ENCODE data around the gene IWS1.

The IWS1 gene

DNA sequence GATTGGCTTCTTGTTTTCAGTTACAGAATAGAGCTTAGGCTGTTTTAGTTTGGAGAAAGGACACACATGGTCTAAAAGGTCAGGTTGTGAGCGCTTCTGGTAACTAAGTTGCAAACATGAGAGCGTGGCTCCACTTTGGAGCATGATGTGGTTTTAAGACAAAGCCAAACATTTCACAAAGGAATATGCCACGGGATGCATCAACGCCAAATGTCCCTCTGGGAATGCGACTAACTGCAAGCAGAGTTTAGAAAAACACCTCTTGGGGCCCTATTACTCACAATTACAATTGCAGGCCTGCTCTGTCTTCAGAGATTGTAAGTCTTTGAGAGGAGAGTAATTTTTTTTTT is 34.6 kb upstream of the IWS1 start:
- no peak overlapping the region for H2AFZ ChIP-seq (ENCODE audit: low read depth, low read length, severe bottlenecking)
- no peak overlapping the region for H3K9ac ChIP-seq (ENCODE audit: low read length)

GRCh38 chr2:127560201-127560930 is 34.1 kb upstream of the IWS1 start:
- no peaks in the 10 kb centered on the region for H3K36me3 ChIP-seq (ENCODE audit: low read length)
- H3K79me2 ChIP-seq (ENCODE audit: insufficient read depth, low read length), result no peaks in the 10 kb centered on the region
- no peaks in the 10 kb centered on the region for H4K20me1 ChIP-seq (ENCODE audit: low read depth, low read length)
- H3K9me3 ChIP-seq (ENCODE audit: insufficient read depth, low read length), result no peaks in the 10 kb centered on the region
- no peak overlapping the region for H2AFZ ChIP-seq (ENCODE audit: low read depth, low read length, severe bottlenecking)
- H3F3A ChIP-seq (ENCODE audit: insufficient read depth), result no peaks in the 10 kb centered on the region
- H3K27me3 ChIP-seq (ENCODE audit: low read length), result no peaks in the 10 kb centered on the region
- H3K9me2 ChIP-seq (replicated peaks; ENCODE audit: insufficient read depth, low read length), result no peaks in the 10 kb centered on the region
- H3K4me2 ChIP-seq (ENCODE audit: low read depth, low read length, poor library complexity, severe bottlenecking), result no peak overlapping the region
- TF ChIP-seq EZH2phosphoT487 (conservative IDR thresholded peaks at IDR 0.05; ENCODE audit: low read length) (no peak), CTCF (IDR thresholded peaks at IDR 0.05; ENCODE audit: insufficient read depth, low read length, poor library complexity, severe bottlenecking) (no peak)
- no peak overlapping the region for H3K27ac ChIP-seq (ENCODE audit: low read depth, low read length)
- H3K9ac ChIP-seq (ENCODE audit: low read length), result no peak overlapping the region
- no peak overlapping the region for H3K4me3 ChIP-seq (ENCODE audit: insufficient read depth, low read length, poor library complexity, severe bottlenecking)

More for the DNA sequence above, 34.6 kb upstream of the IWS1 start:
- no peak overlapping the region for H3K4me3 ChIP-seq (ENCODE audit: insufficient read depth, low read length, poor library complexity, severe bottlenecking)
- no peaks in the 10 kb centered on the region for H4K20me1 ChIP-seq (ENCODE audit: low read depth, low read length)
- TF ChIP-seq CTCF (IDR thresholded peaks at IDR 0.05; ENCODE audit: insufficient read depth, low read length, poor library complexity, severe bottlenecking), result no peak
- TF ChIP-seq EZH2phosphoT487 (conservative IDR thresholded peaks at IDR 0.05; ENCODE audit: low read length), result no peak
- no peaks in the 10 kb centered on the region for H3K36me3 ChIP-seq (ENCODE audit: low read length)
- H3K27ac ChIP-seq (ENCODE audit: low read depth, low read length), result no peak overlapping the region
- no peaks in the 10 kb centered on the region for H3K9me2 ChIP-seq (replicated peaks; ENCODE audit: insufficient read depth, low read length)
- no peaks in the 10 kb centered on the region for H3K27me3 ChIP-seq (ENCODE audit: low read length)
- H3F3A ChIP-seq (ENCODE audit: insufficient read depth), result no peaks in the 10 kb centered on the region
- no peaks in the 10 kb centered on the region for H3K9me3 ChIP-seq (ENCODE audit: insufficient read depth, low read length)
- H3K4me2 ChIP-seq (ENCODE audit: low read depth, low read length, poor library complexity, severe bottlenecking), result no peak overlapping the region
- H3K79me2 ChIP-seq (ENCODE audit: insufficient read depth, low read length), result no peaks in the 10 kb centered on the region

- Histone ChIP-seq H3K36me3 (ENCODE audit: low read length) (no peaks in the 10 kb centered on the region), H3K27ac (ENCODE audit: low read depth, low read length) (no peak overlapping the region)
Observed at GRCh38 chr2:127559454-127559853, 33.2 kb upstream of the IWS1 start.

More at GRCh38 chr2:127559454-127559853, 33.2 kb upstream of the IWS1 start:
- Histone ChIP-seq H3K4me2 (ENCODE audit: low read depth, low read length, poor library complexity, severe bottlenecking) (no peak overlapping the region), H3K9me3 (ENCODE audit: insufficient read depth, low read length) (no peaks in the 10 kb centered on the region), H2AFZ (ENCODE audit: low read depth, low read length, severe bottlenecking) (no peak overlapping the region), H3K27me3 (ENCODE audit: low read length) (no peaks in the 10 kb centered on the region), H3F3A (ENCODE audit: insufficient read depth) (no peaks in the 10 kb centered on the region), H3K4me3 (ENCODE audit: insufficient read depth, low read length, poor library complexity, severe bottlenecking) (no peak overlapping the region), H3K9ac (ENCODE audit: low read length) (no peak overlapping the region), H3K79me2 (ENCODE audit: insufficient read depth, low read length) (no peaks in the 10 kb centered on the region), H4K20me1 (ENCODE audit: low read depth, low read length) (no peaks in the 10 kb centered on the region), H3K9me2 (replicated peaks; ENCODE audit: insufficient read depth, low read length) (no peaks in the 10 kb centered on the region)
- TF ChIP-seq EZH2phosphoT487 (conservative IDR thresholded peaks at IDR 0.05; ENCODE audit: low read length) (no peak), CTCF (IDR thresholded peaks at IDR 0.05; ENCODE audit: insufficient read depth, low read length, poor library complexity, severe bottlenecking) (no peak)
